ENCODE data around the gene ANKRD6. TPM values are rescaled to one million over a fixed set of nuclear protein-coding genes. Genes with fewer than 3 reads are reported as not detected.

ANKRD6 gene
- total RNA-seq, 6 experiments from 2014 or later: 5.3 to 14.8 (median 8.3) TPM

DNA sequence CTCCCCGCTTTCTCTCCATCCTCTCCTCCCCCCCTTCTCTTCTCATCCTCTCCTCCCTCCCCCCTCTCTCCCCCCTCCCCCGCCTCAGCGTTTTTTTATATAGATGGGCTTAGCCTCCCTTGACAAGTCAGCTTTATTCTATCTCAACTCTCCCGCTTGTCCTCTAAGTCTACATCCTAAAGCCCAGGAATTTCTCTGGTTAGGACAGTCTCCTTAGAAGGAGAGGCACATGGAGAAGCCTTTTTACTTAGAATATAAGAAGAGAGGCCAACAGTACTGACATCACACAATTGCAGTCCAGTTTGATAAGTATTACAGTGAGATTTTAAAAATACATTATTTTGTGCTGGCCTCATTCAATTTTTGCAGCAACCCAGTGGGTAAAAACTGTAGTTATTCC lies 122.1 kb downstream of the ANKRD6 start:
- H3K9me3 ChIP-seq: no peaks in the 10 kb centered on the region
- no peaks in the 10 kb centered on the region for H3K27me3 ChIP-seq
- H3K4me1 ChIP-seq: no peaks in the 10 kb centered on the region
- no peak overlapping the region for H3K4me3 ChIP-seq
- intact Hi-C loops (cut with DNase I): no loop called here
- 62% methylated on average over 3 of the region's 4 CpGs for WGBS (ENCODE audit: insufficient coverage, low coverage, low lambda C conversion rate, missing lambda C conversion rate)
- DNase-seq (no peak), ATAC-seq (no peak)
- H3K36me3 ChIP-seq: no peaks in the 10 kb centered on the region
- TF ChIP-seq POLR2A (IDR thresholded peaks at IDR 0.05): no peak
- TF ChIP-seq CTCF (IDR thresholded peaks at IDR 0.05): no peak
- no peak overlapping the region for H3K27ac ChIP-seq

GRCh38 chr6:89555806-89556205 lies 122.9 kb downstream of the ANKRD6 start:
- TF ChIP-seq CTCF (IDR thresholded peaks at IDR 0.05) (no peak), POLR2A (IDR thresholded peaks at IDR 0.05) (no peak)
- Histone ChIP-seq H3K9me3 (no peaks in the 10 kb centered on the region), H3K4me3 (no peak overlapping the region), H3K4me1 (no peaks in the 10 kb centered on the region), H3K36me3 (no peaks in the 10 kb centered on the region), H3K27me3 (no peaks in the 10 kb centered on the region), H3K27ac (no peak overlapping the region)
- ATAC-seq: no peak
- 40% methylated on average over 1 of the region's 3 CpGs for WGBS (ENCODE audit: insufficient coverage, low coverage, low lambda C conversion rate, missing lambda C conversion rate)
- no peak for DNase-seq
- intact Hi-C loops (cut with DNase I): no loop called here

- H3K9me3 ChIP-seq: no peaks in the 10 kb centered on the region
- no peak for DNase-seq
Measured at GRCh38 chr6:89559487-89559886, 126.5 kb downstream of the ANKRD6 start.

DNA sequence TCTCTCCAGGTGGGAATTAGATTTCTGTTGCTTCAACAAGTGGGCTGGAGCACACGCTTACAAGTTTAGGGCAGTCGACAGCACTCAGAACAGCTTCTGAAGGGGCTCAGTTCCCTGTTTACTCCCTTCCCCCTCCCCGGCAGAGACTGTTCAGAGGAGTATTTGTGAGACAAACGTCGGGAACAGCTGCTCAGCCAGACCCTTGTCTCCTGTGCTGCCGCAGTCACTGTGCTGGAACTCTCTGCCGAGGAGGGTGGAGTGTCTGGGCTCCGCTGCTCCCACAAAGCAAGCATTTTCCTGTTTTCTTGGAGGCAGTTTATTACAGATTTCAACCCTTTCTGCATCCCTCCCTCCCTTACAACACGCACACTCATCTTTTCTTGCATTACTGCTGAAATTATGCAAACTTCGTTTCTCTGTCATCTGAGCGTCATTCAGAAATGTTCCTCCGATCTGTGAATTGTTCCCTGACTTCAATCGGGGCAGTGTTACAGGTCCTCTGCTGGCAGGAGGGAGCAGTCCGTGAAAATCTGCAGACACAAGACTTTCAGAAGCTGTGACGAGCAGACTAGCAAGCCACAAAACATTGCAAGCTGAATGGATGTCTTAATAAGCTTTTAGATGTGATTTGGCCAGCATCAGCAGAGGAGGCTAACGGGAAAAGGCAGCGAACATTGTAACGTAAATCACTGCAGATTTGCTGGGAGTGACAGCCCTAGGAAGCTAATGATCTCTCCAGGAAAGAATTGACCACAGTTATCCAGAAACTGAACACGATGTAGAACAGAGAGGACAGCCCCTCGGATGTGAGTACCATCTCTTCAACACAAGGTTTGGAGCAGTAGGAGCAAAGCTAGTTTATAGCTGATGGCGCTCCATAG lies 129.4 kb downstream of the ANKRD6 start:
- no peak for ATAC-seq

More at GRCh38 chr6:89559487-89559886, 126.5 kb downstream of the ANKRD6 start:
- Histone ChIP-seq H3K27me3 (no peaks in the 10 kb centered on the region), H3K4me3 (no peak overlapping the region), H3K36me3 (no peaks in the 10 kb centered on the region), H3K27ac (no peak overlapping the region), H3K4me1 (no peaks in the 10 kb centered on the region)
- TF ChIP-seq CTCF (IDR thresholded peaks at IDR 0.05) (no peak), POLR2A (IDR thresholded peaks at IDR 0.05) (no peak)
- no peak for ATAC-seq
- WGBS (ENCODE audit: insufficient coverage, low coverage, low lambda C conversion rate, missing lambda C conversion rate): 82% methylated on average over 1 of the region's 1 CpG
- intact Hi-C loops (cut with DNase I): no loop called here

More for the DNA sequence above, 129.4 kb downstream of the ANKRD6 start:
- intact Hi-C loops (cut with DNase I): no loop called here
- TF ChIP-seq CTCF (IDR thresholded peaks at IDR 0.05): no peak
- no peak for TF ChIP-seq POLR2A (IDR thresholded peaks at IDR 0.05)
- Histone ChIP-seq H3K36me3 (no peaks in the 10 kb centered on the region), H3K9me3 (no peaks in the 10 kb centered on the region), H3K4me3 (no peak overlapping the region), H3K27me3 (no peaks in the 10 kb centered on the region), H3K4me1 (peaks cover 0 to 11% (median under 1%) of the 10 kb centered on the region in 4 donors), H3K27ac (no peak overlapping the region)
- DNase-seq: no peak
- 85% methylated on average over 18 of the region's 21 CpGs for WGBS (ENCODE audit: insufficient coverage, low coverage, low lambda C conversion rate, missing lambda C conversion rate)

All from right lobe of liver (tissue), 6 donors.